Renal pelvis (tissue), 4 donors: ENCODE measurements around the gene CFD. TPM values are rescaled to one million over a fixed set of nuclear protein-coding genes. Genes with fewer than 3 reads are reported as not detected.

Experiments
- DNase-seq: peaks from one replicate; pipeline ENCODE4 v3.0.0-alpha.2; 2013
- polyA plus RNA-seq, 3 donors: library from polyadenylated mRNA; unstranded; fragments of 120-200 nt; gene quantifications; one replicate each; pipeline ENCODE4 v1.2.1, GENCODE V29; 2013; ENCODE audit not compliant: insufficient read length in 3 of 3

Gene CFD
- polyA plus RNA-seq, 3 donors, result 3.9 to 4.4 (median 4.2) TPM

DNA sequence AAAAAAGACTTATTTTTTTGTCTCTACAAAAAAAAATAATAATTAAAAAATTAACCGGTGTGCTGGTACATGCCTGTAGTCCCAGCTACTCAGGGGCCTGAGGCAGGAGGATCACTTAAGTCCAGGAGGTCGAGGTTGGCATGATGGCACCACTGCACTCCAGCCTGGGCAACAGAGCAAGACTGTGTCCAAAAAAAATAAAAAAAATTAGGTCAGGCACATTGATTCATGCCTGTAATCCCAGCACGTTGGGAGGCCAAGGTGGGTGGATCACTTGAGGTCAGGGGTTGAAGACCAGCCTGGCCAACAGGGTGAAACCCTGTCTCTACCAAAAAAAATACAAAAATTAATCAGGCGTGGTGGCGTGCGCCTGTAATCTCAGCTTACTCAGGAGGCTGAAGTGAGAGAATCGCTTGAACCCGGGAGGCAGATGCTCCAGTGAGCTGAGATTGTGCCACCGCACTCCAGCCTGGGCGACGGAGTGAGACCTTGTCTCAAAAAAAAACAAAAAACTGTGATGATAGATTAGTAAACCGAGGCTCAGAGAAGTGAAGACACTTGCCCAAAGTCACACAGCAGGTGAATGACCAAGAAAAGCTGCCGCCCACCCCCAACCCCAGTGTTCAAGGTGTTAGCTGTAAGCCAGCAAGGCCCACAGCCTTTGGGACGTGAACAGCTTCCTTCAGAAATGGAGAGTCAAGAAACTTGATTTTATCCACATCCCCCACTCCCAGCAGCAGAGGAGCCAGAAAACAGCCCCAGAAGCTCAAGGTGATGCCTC is 43.2 kb downstream of the CFD start:
- no peak for DNase-seq

DNA sequence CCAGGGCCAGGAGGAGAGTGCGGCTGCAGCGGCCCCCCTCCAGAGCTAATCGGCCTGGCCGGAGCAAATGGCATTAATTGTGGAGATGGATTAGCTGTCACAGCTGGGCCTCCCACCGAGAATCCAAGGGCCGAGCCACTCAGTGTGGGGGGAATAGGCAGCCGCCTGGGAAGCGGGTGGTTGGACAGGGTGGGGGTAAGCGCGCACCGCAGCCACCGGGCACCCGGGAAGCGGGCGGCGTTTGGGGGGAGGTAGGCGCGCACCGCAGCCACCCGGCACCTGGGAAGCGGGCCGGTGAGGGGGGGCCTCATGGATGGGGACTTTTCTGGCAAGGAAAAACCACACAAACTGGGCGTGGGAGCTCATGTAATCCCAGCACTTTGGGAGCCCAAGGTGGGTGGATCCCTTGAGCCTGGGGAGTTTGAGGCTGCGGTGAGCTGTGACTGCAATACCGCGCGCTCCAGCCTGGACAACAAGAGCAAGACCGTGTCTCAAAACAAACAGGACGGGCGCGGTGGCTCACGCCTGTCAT is 43.9 kb downstream of the CFD start:
- peak; percentile 75 for DNase-seq

- DNase-seq, result no peak
Measured at GRCh38 chr19:904545-904944, 45.1 kb downstream of the CFD start.

GRCh38 chr19:906480-906879 is 47.0 kb downstream of the CFD start:
- no peak for DNase-seq

GRCh38 chr19:907183-907853 is 47.9 kb downstream of the CFD start:
- DNase-seq, result no peak

- DNase-seq, result no peak
Measured at GRCh38 chr19:911197-912033, 52.0 kb downstream of the CFD start.

- no peak for DNase-seq
Measured at GRCh38 chr19:912181-913079, 53.0 kb downstream of the CFD start.

Other genes with a start within 250 kb of the CFD start
- 10 to 100 TPM; 64.7 to 78.3 (median 70.9) TPM for gene POLRMT, start 226.1 kb upstream of the CFD start, polyA plus RNA-seq
- 1 to 10 TPM in 1 of 3 donors, under 1 TPM in 2; 0.83 to 1.1 (median 0.91) TPM for gene FGF22, start 219.8 kb upstream of the CFD start, polyA plus RNA-seq
- gene RNF126, start 196.4 kb upstream of the CFD start, polyA plus RNA-seq, result 10 to 100 TPM; 33.8 to 35.9 (median 35.8) TPM
- gene FSTL3, start 183.3 kb upstream of the CFD start, polyA plus RNA-seq, result 10 to 100 TPM; 21.7 to 24.4 (median 23.3) TPM
- gene PRSS57, start 164.2 kb upstream of the CFD start, polyA plus RNA-seq, result under 1 TPM in 2 of 3 donors, not detected in 1; 0.33 to 0.51 TPM
- 100 to 1,000 TPM in 2 of 3 donors, 10 to 100 TPM in 1; 89.8 to 119 (median 113) TPM for gene PALM, start 150.7 kb upstream of the CFD start, polyA plus RNA-seq
- 10 to 100 TPM in 1 of 3 donors, 1 to 10 TPM in 2; 7.1 to 11.2 (median 7.5) TPM for gene MISP, start 108.6 kb upstream of the CFD start, polyA plus RNA-seq
- gene PTBP1, start 62.2 kb upstream of the CFD start, polyA plus RNA-seq, result 100 to 1,000 TPM; 400 to 450 (median 417) TPM
- gene PLPPR3, start 37.7 kb upstream of the CFD start, polyA plus RNA-seq, result 10 to 100 TPM; 11.2 to 25.9 (median 17.1) TPM
- gene AZU1, start 31.8 kb upstream of the CFD start, polyA plus RNA-seq, result 1 to 10 TPM; 1.0 to 3.4 (median 2.2) TPM
- gene PRTN3, start 18.7 kb upstream of the CFD start, polyA plus RNA-seq, result 1 to 10 TPM; 1.2 to 2.0 (median 1.4) TPM
- under 1 TPM; 0.25 to 0.51 (median 0.46) TPM for gene ELANE, start 7.4 kb upstream of the CFD start, polyA plus RNA-seq
- 10 to 100 TPM; 60.6 to 71.4 (median 63.5) TPM for gene MED16, start 33.5 kb downstream of the CFD start, polyA plus RNA-seq
- not detected for gene RNU6-9, start 33.8 kb downstream of the CFD start, polyA plus RNA-seq
- 10 to 100 TPM; 43.1 to 58.3 (median 51.9) TPM for gene R3HDM4, start 53.6 kb downstream of the CFD start, polyA plus RNA-seq
- 1 to 10 TPM in 1 of 3 donors, under 1 TPM in 2; 0.94 to 1.3 (median 0.98) TPM for gene KISS1R, start 57.7 kb downstream of the CFD start, polyA plus RNA-seq
- gene ARID3A, start 66.4 kb downstream of the CFD start, polyA plus RNA-seq, result 10 to 100 TPM; 25.3 to 38.8 (median 31.6) TPM
- gene WDR18, start 124.7 kb downstream of the CFD start, polyA plus RNA-seq, result 10 to 100 TPM; 48.4 to 63.9 (median 61.6) TPM
- gene GRIN3B, start 140.8 kb downstream of the CFD start, polyA plus RNA-seq, result 1 to 10 TPM in 1 of 3 donors, under 1 TPM in 2; 0.87 to 1.1 (median 0.91) TPM
- gene TMEM259, start 161.5 kb downstream of the CFD start, polyA plus RNA-seq, result 100 to 1,000 TPM; 126 to 135 (median 134) TPM
- gene RNU6-2, start 161.9 kb downstream of the CFD start, polyA plus RNA-seq, result not detected
- gene CNN2, start 166.9 kb downstream of the CFD start, polyA plus RNA-seq, result 100 to 1,000 TPM; 171 to 183 (median 174) TPM
- gene ABCA7, start 180.4 kb downstream of the CFD start, polyA plus RNA-seq, result 10 to 100 TPM in 1 of 3 donors, 1 to 10 TPM in 2; 8.9 to 11.6 (median 9.6) TPM
- gene ARHGAP45, start 207.5 kb downstream of the CFD start, polyA plus RNA-seq, result 10 to 100 TPM in 2 of 3 donors, 1 to 10 TPM in 1; 10.0 to 14.9 (median 14.8) TPM
- 100 to 1,000 TPM; 162 to 168 (median 165) TPM for gene POLR2E, start 235.7 kb downstream of the CFD start, polyA plus RNA-seq
- 100 to 1,000 TPM; 246 to 301 (median 294) TPM for gene GPX4, start 244.3 kb downstream of the CFD start, polyA plus RNA-seq